Fibroblast of lung (primary cell): ENCODE results near the gene ZSCAN2. TPM values are rescaled to one million over a fixed set of nuclear protein-coding genes. Genes with fewer than 3 reads are reported as not detected.
"Not testable (repeated sequence)": the region's sequence is repeated elsewhere in the genome, so short reads cannot be mapped to it uniquely, and the experiment has no call there.

Experiments used
- DNase-seq, 2 donors: peaks; one replicate each; pipeline versions ENCODE4 v3.0.0 to v3.0.0-alpha.2; 2010; ENCODE audit warnings: low read depth in 2 of 2
- H2AFZ ChIP-seq: 2 replicates; pipeline ENCODE4 v1.5.1; 2012; ENCODE audit warnings: low read length, control low read depth, inconsistent platforms
- H3K27ac ChIP-seq: 2 replicates; pipeline ENCODE4 v1.5.1; 2011; ENCODE audit warnings: low read length, control low read depth; ENCODE audit not compliant: insufficient read depth
- H3K27me3 ChIP-seq: 2 replicates; pipeline ENCODE4 v1.5.1; 2011; ENCODE audit warnings: mild to moderate bottlenecking, low read length; ENCODE audit not compliant: control insufficient read depth, insufficient read depth
- H3K36me3 ChIP-seq: 2 replicates; pipeline ENCODE4 v1.5.1; 2011; ENCODE audit warnings: low read length; ENCODE audit not compliant: control insufficient read depth, insufficient read depth
- H3K4me1 ChIP-seq: 2 replicates; pipeline ENCODE4 v1.5.1; 2011; ENCODE audit warnings: low read length; ENCODE audit not compliant: control insufficient read depth, insufficient read depth; ENCODE audit errors: extremely low read depth
- H3K4me2 ChIP-seq: 2 replicates; pipeline ENCODE4 v1.5.1; 2011; ENCODE audit warnings: low read length, control low read depth; ENCODE audit not compliant: insufficient read depth; ENCODE audit errors: extremely low read depth
- H3K4me3 ChIP-seq, 4 experiments: fragments of 200-600 bp in 1 of 4; sonication (generic) in 1 of 4; replicated peaks in 1 of 4; 2 replicates each; pipeline ENCODE4 v1.5.1; 2011 to 2016; ENCODE audit warnings: low read length in 4 of 4, low read depth in 3 of 4, mild to moderate bottlenecking in 3 of 4, control low read depth in 2 of 4, inconsistent platforms in 1 of 4, mixed read lengths in 1 of 4; ENCODE audit not compliant: insufficient read depth in 1 of 4; ENCODE audit errors: control extremely low read depth in 1 of 4
- H3K79me2 ChIP-seq: 2 replicates; pipeline ENCODE4 v1.5.1; 2012; ENCODE audit warnings: mild to moderate bottlenecking, low read length, inconsistent platforms; ENCODE audit not compliant: control insufficient read depth, insufficient read depth
- H3K9ac ChIP-seq: 2 replicates; pipeline ENCODE4 v1.5.1; 2011; ENCODE audit warnings: mild to moderate bottlenecking, low read length, control low read depth; ENCODE audit not compliant: insufficient read depth
- H3K9me3 ChIP-seq: 2 replicates; pipeline ENCODE4 v1.5.1; 2012; ENCODE audit warnings: low read depth, low read length; ENCODE audit not compliant: control insufficient read depth, insufficient read depth
- H4K20me1 ChIP-seq: 2 replicates; pipeline ENCODE4 v1.5.1; 2011; ENCODE audit warnings: low read length; ENCODE audit not compliant: control insufficient read depth, insufficient read depth; ENCODE audit errors: extremely low read depth
- CTCF ChIP-seq, 2 donors: IDR thresholded peaks in 1 of 2; conservative IDR thresholded peaks in 1 of 2; 1 replicate in 1 of 2; 2 replicates in 1 of 2; pipeline ENCODE4 v1.5.1; 2011 to 2012; ENCODE audit warnings: low read length in 2 of 2, control low read depth in 1 of 2, inconsistent platforms in 1 of 2, low read depth in 1 of 2, mild to moderate bottlenecking in 1 of 2
- EZH2 ChIP-seq: IDR thresholded peaks from 2 replicates; pipeline ENCODE4 v1.5.1; 2012; ENCODE audit warnings: low read length, control low read depth, mild to moderate bottlenecking; ENCODE audit errors: missing control alignments
- polyA plus RNA-seq, 2 donors: library from polyadenylated mRNA; depleted of rRNA in 1 of 2; stranded (reverse) in 1 of 2; unstranded in 1 of 2; fragments of >200 nt; gene quantifications; 2 replicates each; pipeline ENCODE4 v1.2.1, GENCODE V29; 2011 to 2012; ENCODE audit warnings: missing spikeins in 1 of 2
- total RNA-seq: library from RNA; depleted of rRNA; stranded (reverse); fragments of >200 nt; gene quantifications from 2 replicates; pipeline ENCODE4 v1.2.1, GENCODE V29; 2014

Gene ZSCAN2
- total and polyA plus RNA-seq, 2 donors (not counting 1 experiment from before 2014, with no cell fraction given) = 6.4 to 9.2 TPM

GRCh38 chr15:84570164-84570735 lies 30.6 kb upstream of the ZSCAN2 start:
- TF ChIP-seq CTCF (conservative IDR thresholded peaks at IDR 0.05 in 1 of 2, IDR thresholded peaks at IDR 0.05 in 1 of 2; ENCODE audit: low read depth in 1 of 2, low read length in 2 of 2) (no peak), EZH2 (no peak)

GRCh38 chr15:84572231-84572630 lies 28.6 kb upstream of the ZSCAN2 start:
- Histone ChIP-seq H3K79me2 (peaks cover 2% of the 10 kb centered on the region), H2AFZ (no peak overlapping the region), H3K4me3 (no peak overlapping the region), H4K20me1 (no peaks in the 10 kb centered on the region), H3K4me1 (no peaks in the 10 kb centered on the region), H3K4me2 (no peak overlapping the region), H3K9me3 (no peaks in the 10 kb centered on the region), H3K9ac (no peak overlapping the region), H3K27ac (no peak overlapping the region), H3K36me3 (no peaks in the 10 kb centered on the region), H3K27me3 (no peaks in the 10 kb centered on the region)
- TF ChIP-seq EZH2 = no peak
- no peak for DNase-seq

More at GRCh38 chr15:84570164-84570735, 30.6 kb upstream of the ZSCAN2 start:
- H3K79me2 ChIP-seq = peaks cover 2% of the 10 kb centered on the region
- no peaks in the 10 kb centered on the region for H3K36me3 ChIP-seq
- H3K4me1 ChIP-seq = no peaks in the 10 kb centered on the region
- H4K20me1 ChIP-seq = no peaks in the 10 kb centered on the region
- peak overlapping the region; percentile 70 for H2AFZ ChIP-seq
- DNase-seq = peak in 1 of 2 donors; percentile 27
- H3K9ac ChIP-seq = peak overlapping the region; percentile 85
- peak overlapping the region; percentile 76 for H3K27ac ChIP-seq
- no peaks in the 10 kb centered on the region for H3K9me3 ChIP-seq
- H3K4me3 ChIP-seq = peak overlapping the region; percentile 67 to 89 (median 79)
- peak overlapping the region; percentile 79 for H3K4me2 ChIP-seq
- H3K27me3 ChIP-seq = no peaks in the 10 kb centered on the region

- no peak for DNase-seq
- Histone ChIP-seq H3K9ac (no peak overlapping the region), H3K9me3 (no peaks in the 10 kb centered on the region), H4K20me1 (no peaks in the 10 kb centered on the region), H3K27ac (no peak overlapping the region), H3K27me3 (no peaks in the 10 kb centered on the region), H3K4me3 (no peak overlapping the region), H3K4me1 (no peaks in the 10 kb centered on the region), H2AFZ (no peak overlapping the region), H3K4me2 (no peak overlapping the region), H3K79me2 (no peaks in the 10 kb centered on the region), H3K36me3 (no peaks in the 10 kb centered on the region)
- TF ChIP-seq CTCF (conservative IDR thresholded peaks at IDR 0.05 in 1 of 2, IDR thresholded peaks at IDR 0.05 in 1 of 2; ENCODE audit: low read depth in 1 of 2, low read length in 2 of 2) (no peak), EZH2 (no peak)
Observed at GRCh38 chr15:84575493-84575892, 25.3 kb upstream of the ZSCAN2 start.

GRCh38 chr15:84577891-84578290 lies 22.9 kb upstream of the ZSCAN2 start:
- not testable (repeated sequence) for H2AFZ ChIP-seq, H3K9ac ChIP-seq, H3K79me2 ChIP-seq, H3K27me3 ChIP-seq, H3K4me1 ChIP-seq, H3K4me3 ChIP-seq, H3K27ac ChIP-seq, H4K20me1 ChIP-seq, DNase-seq, H3K9me3 ChIP-seq, H3K36me3 ChIP-seq, H3K4me2 ChIP-seq

- not testable (repeated sequence) for H2AFZ ChIP-seq, H3K27ac ChIP-seq, H3K27me3 ChIP-seq, H3K36me3 ChIP-seq, H3K9ac ChIP-seq, H3K9me3 ChIP-seq, H4K20me1 ChIP-seq, H3K79me2 ChIP-seq, H3K4me1 ChIP-seq, H3K4me3 ChIP-seq
- peak; percentile 73 to 88 for DNase-seq
- H3K4me2 ChIP-seq = peak overlapping the region; percentile 25
Observed at GRCh38 chr15:84579261-84579721, 21.5 kb upstream of the ZSCAN2 start.
